Mucosa of stomach (tissue), 1 donor: ENCODE measurements around the gene L1CAM.

Experiments used
- H3K27me3 ChIP-seq: one replicate; pipeline ENCODE4 v1.7.0; 2013; ENCODE audit warnings: mild to moderate bottlenecking, low read length; ENCODE audit not compliant: control insufficient read depth, insufficient read depth
- H3K36me3 ChIP-seq: one replicate; pipeline ENCODE4 v1.7.0; 2013; ENCODE audit warnings: low read length; ENCODE audit not compliant: control insufficient read depth, insufficient read depth
- H3K4me1 ChIP-seq: one replicate; pipeline ENCODE4 v1.7.0; 2013; ENCODE audit warnings: mild to moderate bottlenecking, low read length; ENCODE audit not compliant: control insufficient read depth, insufficient read depth
- H3K4me3 ChIP-seq: one replicate; pipeline ENCODE4 v1.7.0; 2013; ENCODE audit warnings: low read length
- H3K9ac ChIP-seq: one replicate; pipeline ENCODE4 v1.7.0; 2013; ENCODE audit warnings: mild to moderate bottlenecking, low read length, moderate library complexity
- H3K9me3 ChIP-seq: one replicate; pipeline ENCODE4 v1.7.0; 2013; ENCODE audit warnings: mild to moderate bottlenecking, low read length, moderate library complexity; ENCODE audit not compliant: control insufficient read depth
- donor health status: Pancreatic carcinoma.

The L1CAM gene

DNA sequence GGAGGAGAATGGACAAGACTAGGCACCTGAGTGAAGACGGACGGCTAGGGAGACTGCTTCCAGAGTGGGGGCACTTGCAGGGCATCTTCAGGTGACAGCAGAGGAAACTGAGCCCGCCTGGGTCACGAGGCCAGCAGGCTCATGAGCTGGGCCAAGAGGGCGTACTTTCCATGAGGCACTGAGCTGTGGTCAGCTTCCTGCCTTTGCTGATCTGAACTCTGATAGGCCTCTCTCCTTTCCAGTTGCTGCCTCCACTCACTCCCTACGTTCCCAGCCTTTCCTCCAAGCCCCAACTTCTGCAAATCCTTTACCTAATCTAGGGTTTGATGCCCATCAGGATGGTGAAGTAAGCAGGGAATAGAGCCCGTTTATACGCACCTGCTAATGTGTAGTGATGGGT is 1.4 kb upstream of the L1CAM start:
- H3K9me3 ChIP-seq, result no peaks in the 10 kb centered on the region

GRCh38 chrX:153886915-153887314 is 942 bp upstream of the L1CAM start:
- H3K9ac ChIP-seq, result no peak overlapping the region
- peaks cover 6% of the 10 kb centered on the region for H3K4me1 ChIP-seq
- H3K4me3 ChIP-seq, result no peak overlapping the region
- H3K9me3 ChIP-seq, result no peaks in the 10 kb centered on the region
- peaks cover 34% of the 10 kb centered on the region for H3K27me3 ChIP-seq
- no peaks in the 10 kb centered on the region for H3K36me3 ChIP-seq

More for the DNA sequence above, 1.4 kb upstream of the L1CAM start:
- H3K4me3 ChIP-seq, result no peak overlapping the region
- no peaks in the 10 kb centered on the region for H3K36me3 ChIP-seq
- H3K9ac ChIP-seq, result no peak overlapping the region
- peaks cover 6% of the 10 kb centered on the region for H3K4me1 ChIP-seq
- peaks cover 34% of the 10 kb centered on the region for H3K27me3 ChIP-seq

GRCh38 chrX:153885208-153885787 is 675 bp downstream of the L1CAM start:
- Histone ChIP-seq H3K4me3 (no peak overlapping the region), H3K9ac (no peak overlapping the region), H3K27me3 (peaks cover 42% of the 10 kb centered on the region)

GRCh38 chrX:153884590-153884989 is 1.4 kb downstream of the L1CAM start:
- Histone ChIP-seq H3K4me1 (peaks cover 6% of the 10 kb centered on the region), H3K27me3 (peaks cover 42% of the 10 kb centered on the region), H3K4me3 (no peak overlapping the region), H3K9ac (no peak overlapping the region), H3K36me3 (no peaks in the 10 kb centered on the region), H3K9me3 (no peaks in the 10 kb centered on the region)

More at GRCh38 chrX:153885208-153885787, 675 bp downstream of the L1CAM start:
- H3K36me3 ChIP-seq, result no peaks in the 10 kb centered on the region
- H3K4me1 ChIP-seq, result peaks cover 6% of the 10 kb centered on the region
- no peaks in the 10 kb centered on the region for H3K9me3 ChIP-seq

DNA sequence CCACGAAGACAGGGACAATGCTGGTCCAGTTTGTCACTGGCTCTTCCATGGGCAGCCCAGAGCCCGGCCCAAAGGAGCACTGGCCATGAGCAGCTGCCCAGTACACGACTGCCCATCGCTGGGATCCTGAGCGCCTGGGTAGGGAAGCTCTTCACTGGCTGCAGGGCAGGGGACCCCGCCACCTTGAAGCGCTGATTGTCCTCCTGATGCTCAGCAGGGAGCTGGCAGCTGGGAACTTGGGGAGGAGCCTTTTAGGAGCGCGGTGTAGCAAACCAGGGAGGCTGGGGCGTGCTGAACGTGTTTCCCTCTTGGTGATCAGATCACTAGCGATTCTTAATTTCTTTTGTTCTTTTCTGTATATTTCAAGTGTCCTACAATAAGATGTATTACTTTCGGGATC is 1.8 kb downstream of the L1CAM start:
- Histone ChIP-seq H3K4me1 (peaks cover 6% of the 10 kb centered on the region), H3K27me3 (peaks cover 44% of the 10 kb centered on the region), H3K9ac (no peak overlapping the region), H3K36me3 (no peaks in the 10 kb centered on the region), H3K9me3 (no peaks in the 10 kb centered on the region), H3K4me3 (no peak overlapping the region)

DNA sequence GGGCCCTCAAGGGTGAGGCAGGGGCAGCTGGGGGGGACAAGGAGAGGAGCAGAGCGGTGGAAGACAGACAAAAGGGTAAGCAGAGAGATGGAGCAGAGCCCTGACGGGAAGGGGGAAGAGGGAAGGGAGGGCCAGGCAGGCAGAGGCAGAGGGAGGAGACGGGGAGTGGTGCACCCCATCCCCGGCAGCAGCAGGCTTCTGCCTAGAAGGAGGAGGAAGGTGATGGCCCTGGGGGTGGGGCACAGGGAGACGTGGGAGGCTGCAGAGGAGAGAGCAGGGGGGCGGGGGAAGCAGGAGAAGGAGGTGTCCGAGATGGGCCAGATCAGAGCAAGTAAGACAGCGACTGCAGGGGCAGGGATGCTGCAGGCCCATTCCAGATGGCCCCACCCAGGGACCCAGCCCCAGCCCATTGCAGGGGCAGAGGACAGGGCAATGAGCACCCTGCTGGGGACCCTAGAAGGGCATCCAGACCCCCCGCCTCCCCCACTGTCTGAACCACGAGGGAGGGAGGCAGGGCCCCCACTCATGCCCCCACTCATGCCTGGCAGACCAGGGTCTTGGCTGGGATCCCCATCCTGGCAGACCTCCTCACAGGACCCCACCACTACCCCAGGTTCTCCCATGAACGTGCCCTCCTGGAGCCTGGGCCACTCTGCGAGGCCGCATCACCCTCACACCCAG is 2.7 kb downstream of the L1CAM start:
- H3K4me3 ChIP-seq, result no peak overlapping the region
- H3K27me3 ChIP-seq, result peaks cover 52% of the 10 kb centered on the region
- H3K4me1 ChIP-seq, result peaks cover 6% of the 10 kb centered on the region

DNA sequence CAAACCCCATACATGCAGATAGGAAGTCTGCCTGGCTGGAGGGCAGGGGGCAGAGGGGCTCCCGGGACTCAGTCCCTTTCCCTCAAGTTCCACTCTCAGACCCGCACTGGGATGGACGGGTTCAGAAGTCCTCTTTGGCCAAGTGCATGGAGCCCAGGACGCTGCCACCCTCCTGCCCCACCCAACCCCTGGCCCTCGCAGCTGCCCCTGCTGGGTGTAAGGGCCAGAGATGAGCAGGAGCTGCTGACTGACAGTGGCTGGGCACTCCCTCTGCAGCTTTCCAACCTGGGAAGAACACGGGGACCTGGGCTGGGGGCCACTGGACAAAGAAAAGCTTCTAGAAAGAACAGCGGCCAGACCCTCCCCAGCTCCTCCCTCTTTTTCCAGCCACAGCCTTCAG is 3.4 kb downstream of the L1CAM start:
- Histone ChIP-seq H3K36me3 (no peaks in the 10 kb centered on the region), H3K27me3 (peaks cover 52% of the 10 kb centered on the region), H3K9me3 (no peaks in the 10 kb centered on the region), H3K4me3 (no peak overlapping the region), H3K4me1 (peaks cover 6% of the 10 kb centered on the region), H3K9ac (no peak overlapping the region)

More for the DNA sequence above, 2.7 kb downstream of the L1CAM start:
- Histone ChIP-seq H3K9ac (no peak overlapping the region), H3K36me3 (no peaks in the 10 kb centered on the region), H3K9me3 (no peaks in the 10 kb centered on the region)

GRCh38 chrX:153882086-153882498 is 3.9 kb downstream of the L1CAM start:
- Histone ChIP-seq H3K9me3 (no peaks in the 10 kb centered on the region), H3K36me3 (no peaks in the 10 kb centered on the region), H3K9ac (no peak overlapping the region), H3K4me3 (no peak overlapping the region), H3K27me3 (peaks cover 51% of the 10 kb centered on the region), H3K4me1 (peaks cover 6% of the 10 kb centered on the region)

GRCh38 chrX:153881281-153881680 is 4.7 kb downstream of the L1CAM start:
- Histone ChIP-seq H3K27me3 (peaks cover 43% of the 10 kb centered on the region), H3K36me3 (no peaks in the 10 kb centered on the region), H3K4me1 (peaks cover 6% of the 10 kb centered on the region), H3K4me3 (no peak overlapping the region), H3K9me3 (no peaks in the 10 kb centered on the region), H3K9ac (no peak overlapping the region)

DNA sequence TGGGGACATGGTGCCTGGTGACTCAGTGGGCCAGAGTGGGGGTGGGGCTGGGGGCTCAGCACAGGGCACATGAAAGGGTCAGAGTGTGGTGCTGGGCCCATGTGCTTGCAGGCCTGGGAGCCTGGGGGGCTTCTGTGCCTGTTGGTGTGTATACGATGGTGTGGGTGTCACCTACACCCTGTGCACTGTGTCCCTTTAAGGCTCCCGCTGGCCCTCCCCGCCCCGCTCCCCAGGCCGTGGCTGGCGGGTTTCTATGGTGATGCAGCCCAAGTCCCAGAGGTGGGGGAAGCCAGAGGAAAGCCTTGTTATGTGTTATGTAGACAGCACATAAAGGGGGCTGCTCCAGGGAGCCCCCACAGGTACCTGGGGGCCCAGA is 5.5 kb downstream of the L1CAM start:
- Histone ChIP-seq H3K36me3 (no peaks in the 10 kb centered on the region), H3K9ac (no peak overlapping the region), H3K27me3 (peaks cover 43% of the 10 kb centered on the region), H3K4me1 (peaks cover 6% of the 10 kb centered on the region), H3K4me3 (no peak overlapping the region), H3K9me3 (no peaks in the 10 kb centered on the region)

GRCh38 chrX:153879741-153880439 is 6.1 kb downstream of the L1CAM start:
- peaks cover 2% of the 10 kb centered on the region for H3K4me1 ChIP-seq
- H3K27me3 ChIP-seq, result peaks cover 37% of the 10 kb centered on the region
- H3K9ac ChIP-seq, result no peak overlapping the region
- H3K36me3 ChIP-seq, result no peaks in the 10 kb centered on the region
- H3K9me3 ChIP-seq, result no peaks in the 10 kb centered on the region
- no peak overlapping the region for H3K4me3 ChIP-seq

GRCh38 chrX:153878969-153879653 is 6.9 kb downstream of the L1CAM start:
- Histone ChIP-seq H3K9ac (no peak overlapping the region), H3K4me3 (no peak overlapping the region), H3K9me3 (no peaks in the 10 kb centered on the region), H3K27me3 (peaks cover 30% of the 10 kb centered on the region), H3K36me3 (no peaks in the 10 kb centered on the region), H3K4me1 (no peaks in the 10 kb centered on the region)
